ENCODE measurements around the gene BACH2.
"Not testable (repeated sequence)": the region's sequence is repeated elsewhere in the genome, so short reads cannot be mapped to it uniquely, and the experiment has no call there.

The BACH2 gene

DNA sequence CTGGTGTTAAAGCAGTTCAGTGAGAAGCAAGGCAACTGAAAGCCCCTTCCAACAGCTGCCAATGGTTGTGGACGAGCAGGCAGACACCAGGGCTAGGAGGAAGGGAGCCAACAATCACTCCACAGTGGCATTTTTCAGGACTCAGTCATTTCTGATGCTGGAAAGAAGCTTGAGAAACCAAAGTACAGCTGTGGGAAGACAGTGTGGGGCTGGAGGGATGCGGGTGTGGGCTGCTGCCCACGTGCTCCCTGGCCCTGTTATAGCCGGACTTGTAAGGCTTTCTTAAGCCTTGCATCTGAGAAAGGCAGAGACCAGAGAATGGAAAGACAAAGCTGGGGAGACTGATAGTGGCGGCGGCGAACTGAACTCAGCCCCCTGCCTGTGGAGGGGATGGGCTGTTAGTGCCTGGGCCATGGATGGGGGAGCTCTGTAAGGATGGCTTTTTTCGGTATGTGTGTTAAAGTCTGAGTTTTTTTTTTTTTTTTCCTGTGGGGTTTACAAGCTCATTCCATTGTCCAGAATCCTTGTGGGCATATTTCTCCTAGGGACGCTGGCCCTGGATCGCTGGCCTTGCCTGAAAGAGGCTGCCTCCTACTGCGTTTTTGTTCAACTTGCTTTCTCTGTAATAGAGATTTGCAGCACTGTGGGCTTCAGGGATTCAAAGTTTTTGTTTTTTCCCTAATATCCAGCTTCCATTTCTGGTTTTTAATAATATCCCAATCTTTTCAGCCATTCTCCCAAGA, 310.7 kb downstream of the BACH2 start:
- no peak for DNase-seq

DNA sequence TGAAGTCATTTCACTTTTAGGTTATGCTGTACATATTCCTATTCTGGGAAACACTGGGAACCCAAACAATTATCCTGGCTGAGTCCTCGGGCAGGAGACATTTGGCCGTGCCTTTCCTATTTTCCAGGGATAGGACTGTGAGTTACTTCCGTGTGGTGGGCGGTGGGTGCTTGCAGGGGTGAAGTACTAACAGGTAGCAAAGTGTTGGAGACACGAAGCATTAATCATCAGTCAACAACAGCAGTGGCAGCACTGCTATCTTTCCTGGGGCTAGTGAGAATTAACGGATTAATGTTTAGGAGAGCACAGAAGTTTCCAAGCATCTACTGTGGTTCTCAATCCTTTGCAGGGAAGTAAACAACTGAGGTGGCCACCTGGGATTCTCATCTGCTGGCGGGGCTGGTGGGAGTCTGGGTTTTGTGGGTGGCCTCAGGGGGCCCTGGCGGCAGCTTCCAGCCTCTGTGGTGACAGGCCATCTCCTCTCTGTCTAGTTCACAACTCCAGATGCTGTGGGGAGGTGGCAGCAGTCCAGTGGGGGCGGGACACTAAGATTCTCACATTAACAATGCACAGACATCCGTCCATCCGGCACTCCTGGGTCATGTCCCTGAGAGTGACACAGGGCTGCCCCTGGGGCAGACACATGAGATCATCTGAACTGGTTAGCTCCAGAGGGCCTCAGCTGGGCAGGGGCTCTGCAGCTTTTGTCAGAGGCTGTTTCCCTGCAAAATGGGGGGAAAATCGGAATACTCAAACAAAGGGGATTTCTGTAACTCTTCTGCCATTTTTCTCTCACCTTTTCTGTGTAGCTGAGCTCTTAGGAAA, 311.5 kb downstream of the BACH2 start:
- no peak for DNase-seq

DNA sequence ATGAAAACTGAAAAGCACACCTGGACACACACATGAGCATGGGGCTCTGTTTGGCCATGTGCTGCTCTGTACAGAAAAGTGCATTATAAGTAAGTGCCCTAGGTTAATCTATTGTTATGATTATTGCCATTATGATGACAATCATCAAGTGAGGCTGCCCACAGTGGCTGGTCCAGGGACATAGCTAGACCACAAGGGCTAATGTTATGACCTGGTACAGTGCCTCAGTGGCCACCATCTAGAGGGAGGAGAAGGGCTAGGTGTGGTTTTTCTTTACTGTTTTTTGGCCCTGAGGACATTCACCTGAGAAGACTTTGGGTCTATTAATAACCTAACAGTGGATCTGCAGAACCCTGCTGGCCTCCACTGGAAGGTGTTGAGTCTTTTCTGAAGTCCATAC, 316.3 kb downstream of the BACH2 start:
- no peak for DNase-seq

DNA sequence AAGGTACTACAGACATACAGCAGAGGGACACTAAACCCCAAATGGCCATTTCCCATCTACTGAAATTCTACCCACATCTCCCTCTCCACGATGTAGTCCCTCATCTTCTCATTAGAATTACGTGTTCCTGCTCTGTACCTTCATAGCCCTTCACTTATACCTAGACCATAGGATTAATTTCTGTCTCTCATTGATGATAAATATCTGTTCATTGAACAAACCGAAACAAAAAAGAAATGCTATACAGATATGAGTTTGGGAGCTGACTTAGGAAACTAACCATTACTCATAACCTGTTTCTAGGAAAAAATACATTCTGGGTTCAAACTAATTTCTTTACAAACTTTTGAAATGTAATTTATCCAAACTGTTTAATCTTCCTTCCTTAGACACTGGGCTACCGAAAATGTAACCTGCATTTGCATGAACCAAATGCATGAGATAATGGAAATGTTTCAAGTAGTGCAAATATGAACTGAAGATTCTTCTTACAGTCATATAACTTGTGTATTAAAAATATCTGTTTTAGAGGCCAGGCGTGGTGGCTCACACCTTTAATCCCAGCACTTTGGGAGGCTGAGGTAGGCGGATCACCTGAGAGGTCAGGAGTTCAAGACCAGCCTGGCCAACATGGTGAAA, 317.0 kb downstream of the BACH2 start:
- no peak for DNase-seq

DNA sequence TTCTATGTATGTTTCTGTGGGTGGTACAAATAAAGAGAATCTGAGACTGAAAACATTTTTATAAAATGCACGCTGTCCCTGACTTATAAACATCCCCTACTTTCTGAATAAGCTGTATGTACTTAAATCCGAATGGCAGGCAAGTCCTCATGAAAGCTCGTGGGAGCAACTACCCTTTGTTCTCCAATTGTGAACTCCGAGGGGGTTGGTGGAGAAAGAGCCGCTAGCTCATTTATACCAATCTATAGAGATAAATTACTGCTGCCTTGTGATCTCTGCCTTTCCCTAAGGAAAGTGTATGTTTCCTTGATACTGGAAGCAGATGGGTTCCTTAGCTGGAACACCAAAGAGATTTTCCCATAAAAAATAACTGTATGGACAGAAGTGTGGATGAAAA, 317.9 kb downstream of the BACH2 start:
- no peak for DNase-seq

DNA sequence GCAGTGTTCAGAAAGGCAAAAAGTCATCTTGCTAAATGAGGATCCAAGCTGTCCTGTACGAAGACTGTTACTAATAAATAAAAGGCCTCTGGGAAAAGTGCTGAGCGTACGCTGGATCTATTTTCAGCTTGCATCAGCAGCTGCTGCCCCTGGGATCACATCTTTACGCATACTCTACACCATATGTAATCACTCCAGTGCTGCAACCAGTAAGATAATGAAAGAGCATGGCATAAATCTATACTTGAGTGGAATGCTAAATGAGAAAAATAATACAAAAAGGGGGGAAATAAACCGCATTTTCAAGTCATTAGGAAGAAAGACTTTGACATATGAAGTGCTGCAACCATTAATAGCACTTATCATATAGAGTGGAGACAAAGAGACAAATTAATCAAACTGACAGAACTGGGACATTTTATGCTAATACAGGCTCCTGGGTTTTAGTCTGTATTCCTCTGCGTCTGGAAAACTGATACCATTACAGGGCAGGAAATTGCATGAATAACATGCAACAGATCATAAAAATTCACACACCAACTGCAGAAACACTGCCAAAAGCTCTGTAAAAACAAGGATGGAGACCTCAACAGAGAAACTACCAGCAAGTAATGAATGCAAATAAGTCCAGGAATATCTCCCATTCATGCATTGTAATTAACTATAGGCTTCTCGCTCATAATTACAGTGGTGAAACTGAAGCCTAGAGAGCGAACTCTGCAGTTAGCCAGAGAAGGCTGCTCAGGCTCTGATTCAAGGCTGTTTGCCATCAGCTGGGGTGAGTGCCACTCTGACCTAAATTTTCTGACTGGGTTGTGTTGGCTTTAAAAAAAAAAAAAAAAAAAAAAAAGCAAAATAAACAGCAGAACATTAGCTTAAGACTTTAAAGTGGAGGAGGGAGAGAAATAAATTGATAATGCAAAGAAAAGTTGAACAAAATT, 318.6 kb downstream of the BACH2 start:
- DNase-seq: no peak

DNA sequence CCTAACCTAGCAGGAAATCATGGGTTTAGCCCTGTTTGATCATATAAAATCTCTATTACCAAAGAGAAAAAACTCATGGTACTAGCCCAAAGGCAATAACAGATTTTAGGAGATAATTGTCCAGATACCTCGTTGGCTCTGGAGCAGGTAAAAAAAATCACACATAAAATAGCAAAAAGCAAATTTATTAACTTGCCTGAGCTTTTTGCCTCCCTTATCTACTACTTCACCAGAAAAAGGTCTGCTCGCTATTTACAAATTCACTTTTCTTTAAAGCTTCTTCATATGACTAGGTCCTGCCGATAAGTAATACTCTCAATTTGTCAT, 320.0 kb downstream of the BACH2 start:
- DNase-seq: no peak

DNA sequence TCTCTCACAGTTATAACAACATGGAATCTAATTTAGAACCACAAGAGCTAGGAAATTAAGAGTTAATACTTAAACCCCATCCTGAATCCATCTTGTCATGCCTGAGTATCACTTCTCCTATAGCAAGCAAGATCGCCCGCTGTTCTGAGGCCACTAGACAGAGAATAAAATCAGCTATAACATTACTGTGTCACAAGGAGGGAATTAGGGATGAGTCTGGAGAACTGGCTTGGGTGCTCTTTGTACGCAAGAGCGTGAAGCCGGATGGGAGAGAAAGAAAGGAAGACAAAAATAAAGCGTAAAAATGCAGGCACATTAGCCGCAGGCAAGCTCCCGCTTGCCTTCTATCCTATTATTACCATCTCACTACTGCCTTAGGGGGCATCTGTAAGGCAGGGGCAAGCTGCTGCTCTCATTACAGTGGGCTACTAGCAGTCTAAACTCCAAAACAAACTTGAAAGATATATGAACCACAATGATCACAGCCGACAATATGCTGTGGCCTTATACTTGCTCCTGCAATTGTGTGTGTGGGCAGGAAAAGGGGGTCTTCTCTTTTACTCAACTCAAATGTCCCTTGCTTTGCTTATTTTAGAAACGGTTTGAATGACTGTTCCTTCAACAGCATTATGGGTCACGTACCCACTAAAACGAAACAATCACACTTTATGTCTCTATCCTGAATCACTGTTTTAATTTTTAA, 320.5 kb downstream of the BACH2 start:
- no peak for DNase-seq

DNA sequence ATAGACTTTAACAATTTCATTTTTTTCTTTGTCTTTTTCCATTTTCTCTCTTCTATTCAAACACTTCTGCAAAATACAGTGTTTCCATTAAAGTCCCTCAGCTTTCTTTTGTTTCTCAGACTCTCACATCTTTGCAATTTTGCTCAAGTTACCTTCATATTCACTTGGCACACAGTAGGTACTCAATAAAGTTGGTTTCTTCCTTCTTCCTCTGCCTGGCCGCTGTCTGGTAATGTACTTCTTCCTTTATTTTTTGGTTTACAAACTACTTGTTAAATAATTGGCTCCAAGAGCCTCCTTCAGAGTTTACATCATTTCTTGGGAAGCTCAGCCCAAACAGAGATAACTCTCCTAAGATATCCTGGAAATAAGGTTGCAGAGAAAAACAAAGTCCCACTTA, 321.3 kb downstream of the BACH2 start:
- DNase-seq: no peak

DNA sequence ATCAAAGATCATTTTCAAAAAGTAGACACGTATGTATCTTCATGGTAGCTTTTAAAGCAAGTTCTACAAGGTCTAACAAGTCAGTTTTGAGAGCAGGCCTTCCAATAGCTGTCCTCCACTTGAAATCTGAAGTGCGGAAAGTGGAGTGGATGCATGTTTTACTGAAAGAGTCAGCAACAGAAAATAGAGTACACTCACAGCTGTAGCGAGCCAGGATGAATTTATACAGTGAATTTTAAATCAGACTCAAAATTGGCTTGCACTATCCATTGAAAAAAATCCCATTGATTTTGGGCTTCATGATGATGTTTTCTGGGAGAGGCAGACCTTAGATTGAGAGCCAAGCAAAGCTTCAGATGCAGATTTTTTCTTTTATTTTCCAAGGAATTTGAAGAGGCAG, 321.8 kb downstream of the BACH2 start:
- no peak for DNase-seq

DNA sequence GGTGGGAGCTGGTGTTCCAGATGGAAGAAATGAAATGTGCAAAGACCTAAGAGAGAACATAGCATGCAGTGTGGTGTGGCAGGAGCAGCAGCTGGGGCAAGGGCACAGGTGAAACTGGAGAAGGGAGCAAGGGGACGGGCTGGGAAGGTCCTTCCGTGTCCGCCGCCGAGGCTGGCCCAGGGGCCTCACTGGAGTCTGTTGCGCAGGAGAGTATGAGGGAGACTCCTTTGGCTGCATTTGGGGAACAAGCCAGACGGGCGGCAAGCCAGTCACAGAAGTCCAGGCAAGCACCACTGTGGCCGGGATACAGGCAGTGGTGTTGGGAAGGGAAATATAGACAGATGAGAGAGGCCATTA, 324.6 kb downstream of the BACH2 start:
- no peak for DNase-seq

DNA sequence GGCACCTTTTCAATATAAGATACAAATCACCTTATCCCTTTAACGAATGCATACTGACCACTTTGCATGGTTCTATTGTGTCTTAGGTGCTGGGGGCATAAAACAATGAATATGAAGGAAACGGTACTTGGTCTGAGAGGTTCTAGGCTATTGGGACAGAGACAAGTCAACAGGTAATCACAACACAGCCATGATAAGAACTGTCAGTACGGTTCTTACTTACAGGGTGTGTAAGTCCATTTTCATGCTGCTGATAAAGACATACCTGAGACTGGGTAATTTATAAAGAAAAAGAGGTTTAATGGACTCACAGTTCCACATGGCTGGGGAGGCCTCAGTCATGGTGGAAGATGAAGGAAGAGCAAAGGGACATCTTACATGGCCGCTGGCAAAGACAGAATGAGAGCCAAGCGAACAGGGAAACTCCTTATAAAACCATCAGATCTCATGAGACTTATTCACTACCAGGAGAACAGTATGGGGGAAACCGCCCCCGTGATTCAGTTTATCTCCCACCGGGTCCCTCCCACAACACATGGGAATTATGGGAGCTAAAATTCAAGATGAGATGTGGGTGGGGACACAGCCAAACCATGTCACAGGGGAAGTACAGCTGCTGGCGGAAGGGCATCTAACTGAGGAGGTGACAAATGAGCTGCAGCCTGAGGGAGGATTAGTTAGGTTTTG, 325.2 kb downstream of the BACH2 start:
- DNase-seq: not testable (repeated sequence)

DNA sequence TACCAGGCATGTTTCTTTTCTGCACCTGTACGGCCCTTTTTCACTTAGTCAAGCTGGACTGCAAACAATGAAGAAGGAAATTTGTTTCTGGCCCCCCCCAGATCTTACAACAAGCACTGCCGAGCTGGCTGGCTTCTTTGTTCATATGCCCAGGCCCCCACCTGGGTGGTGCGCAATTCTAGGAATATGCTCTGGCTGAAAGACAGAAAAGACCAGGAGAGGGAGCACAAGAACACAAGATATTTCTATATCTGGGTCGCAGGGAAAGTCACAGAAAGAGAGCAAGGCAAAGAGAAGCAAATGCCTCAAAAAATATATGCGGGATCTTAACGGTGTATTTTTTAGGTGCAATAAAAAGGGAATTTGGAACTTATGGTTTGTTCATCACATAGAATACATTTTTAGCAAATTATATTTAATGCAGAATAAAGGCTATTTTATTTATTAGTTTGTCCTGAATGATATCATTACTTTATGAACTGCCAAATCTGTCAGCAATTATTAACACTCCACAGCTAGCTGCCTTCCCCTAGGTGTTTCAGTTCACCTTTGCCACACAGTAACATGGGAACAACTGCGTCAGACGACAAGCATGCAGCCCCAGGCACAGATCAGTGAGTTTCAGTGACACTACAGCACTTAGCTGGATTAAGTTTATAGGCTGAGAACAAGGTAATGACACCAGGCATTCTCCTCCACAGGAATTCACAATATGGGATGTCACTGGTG, 325.9 kb downstream of the BACH2 start:
- DNase-seq: no peak

DNA sequence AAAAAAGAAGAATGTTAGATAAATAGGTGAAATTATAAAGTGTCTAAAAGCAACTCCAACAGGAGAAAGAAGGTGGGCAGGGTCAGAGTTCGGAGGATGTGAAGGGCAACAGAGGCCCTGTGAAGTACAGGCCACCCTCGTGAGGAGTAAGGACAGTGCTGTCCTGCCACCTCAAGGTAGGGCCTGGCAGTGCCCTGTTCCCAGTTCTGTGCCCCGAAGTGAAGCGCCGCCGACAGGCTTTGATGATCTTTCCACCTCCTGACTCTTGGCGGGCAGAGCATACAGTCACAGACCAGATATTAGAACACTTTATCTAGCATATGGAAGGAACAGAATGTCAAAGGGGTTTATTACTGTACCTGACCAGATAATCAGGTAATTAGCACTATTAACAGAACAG, 326.6 kb downstream of the BACH2 start:
- no peak for DNase-seq

DNA sequence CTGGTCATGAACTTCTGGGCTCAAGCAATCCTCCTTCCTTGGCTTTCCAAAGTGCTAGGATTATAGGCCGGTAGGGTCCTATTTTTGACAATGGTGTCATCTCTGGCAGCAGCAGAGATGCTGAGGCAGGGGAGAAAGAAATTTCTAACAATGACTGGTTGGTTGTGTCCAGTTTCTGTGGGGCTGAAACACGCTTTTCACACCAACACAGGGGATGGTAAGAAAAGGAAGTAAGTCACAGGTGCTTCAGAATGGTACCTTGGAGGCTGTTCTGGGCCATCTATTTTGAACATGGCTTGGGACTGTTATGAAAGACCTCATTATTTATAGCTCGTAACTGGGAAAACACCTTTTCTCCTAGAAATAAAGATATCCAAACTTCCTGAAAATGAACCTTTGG, 329.7 kb downstream of the BACH2 start:
- DNase-seq: no peak

DNA sequence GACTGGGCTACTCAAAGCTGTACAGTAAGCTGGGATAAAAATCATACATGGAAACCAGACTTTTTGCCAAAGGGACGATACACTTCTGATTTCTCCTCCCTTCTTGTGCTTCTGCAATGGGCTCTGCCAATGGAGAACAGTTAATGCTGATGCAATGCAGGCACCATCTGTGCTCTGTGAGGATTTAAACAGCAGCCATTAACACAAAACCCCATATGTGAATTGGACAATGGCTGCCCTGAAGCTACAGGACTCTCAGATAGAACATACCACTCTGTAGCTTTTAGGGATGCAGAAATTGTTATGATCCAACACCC, 330.5 kb downstream of the BACH2 start:
- no peak for DNase-seq

DNA sequence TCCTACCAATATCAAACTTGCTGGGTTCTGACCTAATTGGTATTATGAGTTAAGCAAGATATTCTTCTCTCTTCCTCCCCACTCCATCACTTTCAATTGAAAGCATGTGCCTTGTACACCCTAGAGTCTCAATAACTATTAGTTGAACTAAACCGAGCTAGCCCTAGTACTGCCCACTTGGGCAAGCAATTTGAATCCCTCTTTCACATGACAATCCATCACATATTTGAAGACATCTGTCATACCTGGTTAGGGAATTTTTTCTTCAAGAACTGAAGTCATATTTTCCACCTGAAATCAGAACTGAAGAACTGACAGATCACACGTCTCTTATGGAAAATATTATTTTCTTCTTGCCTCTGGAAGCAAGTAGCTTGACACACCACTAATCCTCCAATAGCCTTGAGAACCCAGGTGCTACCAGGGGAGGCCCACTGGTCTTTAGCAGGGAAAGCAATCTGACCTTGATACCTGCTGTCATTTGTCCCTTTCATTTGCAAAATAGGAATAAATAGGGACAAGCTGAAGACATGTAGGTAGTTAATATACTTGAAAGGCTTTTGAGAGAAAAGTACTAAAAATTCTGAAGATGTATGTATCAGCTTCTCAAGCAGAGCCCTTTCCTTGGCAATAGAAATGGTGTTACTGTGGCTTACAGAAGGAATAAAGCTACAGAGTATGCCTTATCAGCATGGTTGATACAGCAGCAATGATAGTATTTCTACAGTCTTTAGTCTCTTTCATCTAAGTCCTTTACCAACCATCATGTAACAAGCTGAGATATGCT, 331.0 kb downstream of the BACH2 start:
- DNase-seq: no peak

DNA sequence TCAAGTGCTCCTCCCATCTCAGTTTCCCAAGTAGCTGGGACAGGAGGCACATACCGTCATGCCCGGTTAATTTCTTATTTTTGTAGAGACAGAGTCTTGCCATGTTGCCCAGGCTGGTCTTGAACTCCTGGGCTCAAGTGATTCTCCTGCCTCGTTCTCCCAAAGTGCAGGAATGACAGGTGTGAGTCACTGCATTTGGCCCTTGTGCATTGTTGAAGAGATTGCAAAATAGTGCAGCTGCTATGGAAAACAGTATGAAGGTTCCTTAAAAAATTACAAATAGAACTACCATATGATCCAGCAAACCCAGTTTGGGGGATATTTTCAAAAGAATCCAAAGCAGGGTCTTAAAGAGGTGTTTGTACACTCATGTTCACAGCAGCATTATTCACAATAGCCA, 333.3 kb downstream of the BACH2 start:
- no peak for DNase-seq

DNA sequence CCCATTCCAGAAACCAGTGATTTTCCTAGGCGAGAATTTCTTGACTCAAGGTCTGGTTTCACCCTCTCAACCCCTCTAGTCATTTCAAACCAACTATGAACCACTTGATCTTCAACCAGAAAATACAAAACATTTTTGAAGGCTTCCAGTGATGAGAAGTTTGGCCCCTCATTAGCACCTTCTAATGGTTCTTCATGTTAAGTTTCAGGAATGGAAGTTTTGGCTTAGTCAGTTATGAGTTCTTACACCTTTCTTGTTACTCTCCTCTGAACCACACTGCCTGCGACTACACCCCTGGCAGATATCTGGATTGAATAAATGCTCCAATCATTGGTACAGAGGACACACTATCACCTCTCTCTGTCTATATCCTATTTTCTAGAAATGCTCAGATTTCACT, 335.2 kb downstream of the BACH2 start:
- no peak for DNase-seq

DNA sequence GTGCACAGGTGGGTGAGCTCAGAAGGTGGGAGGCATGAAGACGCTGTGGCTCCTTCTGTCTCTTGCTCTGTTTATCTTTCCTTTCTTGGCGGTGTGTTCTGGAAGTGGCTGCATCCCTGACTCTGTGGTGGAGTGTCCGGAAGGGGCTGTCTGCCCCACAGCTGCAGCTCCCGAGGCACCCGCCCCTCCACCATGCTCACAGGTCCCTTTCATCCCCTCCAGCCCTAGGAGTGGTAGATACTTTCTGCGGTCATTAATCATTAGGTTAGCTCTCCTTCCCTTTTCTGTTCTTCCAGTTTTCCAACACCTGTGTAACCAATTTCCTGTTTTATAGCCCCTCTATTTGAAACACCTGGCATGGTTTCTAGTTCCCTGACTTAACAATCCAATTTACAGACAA, 336.8 kb downstream of the BACH2 start:
- DNase-seq: no peak

DNA sequence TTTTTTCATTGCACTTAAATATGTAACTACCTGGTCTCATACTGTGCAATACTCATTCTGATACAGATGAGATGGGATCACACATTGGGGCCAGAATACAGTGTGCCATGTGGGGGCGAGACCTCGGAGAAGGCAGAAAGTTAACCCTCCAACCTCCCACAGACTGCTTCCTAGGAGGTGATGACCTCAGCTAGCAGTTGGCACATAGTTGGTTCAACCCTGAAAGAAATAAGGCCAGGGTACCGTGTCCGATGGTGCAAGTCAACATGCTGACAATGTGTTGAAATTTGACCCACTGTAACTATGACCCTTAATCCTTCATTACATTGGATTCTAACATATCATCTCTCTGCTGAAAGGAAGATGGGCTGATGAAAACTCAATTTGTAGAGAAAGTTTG, 340.5 kb downstream of the BACH2 start:
- DNase-seq: peak; percentile 28 to 32
